ENCODE results near the gene ROBO3. TPM values are rescaled to one million over a fixed set of nuclear protein-coding genes. Genes with fewer than 3 reads are reported as not detected.

Gene ROBO3
- total RNA-seq, 1 experiment from 2014 or later, result 1.3 TPM

GRCh38 chr11:124893781-124894401, 28.7 kb downstream of the ROBO3 start:
- BruUV-seq (replicated peaks), result no TSS peak
- POLR2A ChIA-PET (ENCODE audit: unreplicated experiment), result no interaction called here
- intact Hi-C loops (cut with micrococcal nuclease; ENCODE audit: unreplicated experiment), result no loop called here
- H3F3A ChIP-seq (ENCODE audit: insufficient read depth, low read depth), result peaks cover 9% of the 10 kb centered on the region; the same call in 1 of the 2 replicates
- H3K9me3 ChIP-seq (ENCODE audit: insufficient read depth, low read depth), result no peaks in the 10 kb centered on the region
- H3K36me3 ChIP-seq (ENCODE audit: low read depth), result no peaks in the 10 kb centered on the region
- CTCF ChIA-PET, result no interaction called here
- H4K20me1 ChIP-seq (ENCODE audit: insufficient read depth), result no peaks in the 10 kb centered on the region
- peaks cover 12% of the 10 kb centered on the region for H3K4me1 ChIP-seq (replicated peaks; ENCODE audit: insufficient read depth)
- no peak overlapping the region for H3K4me2 ChIP-seq
- H3K9me2 ChIP-seq (ENCODE audit: insufficient read depth), result no peaks in the 10 kb centered on the region
- no peak overlapping the region for H3K27ac ChIP-seq
- H3K79me2 ChIP-seq (ENCODE audit: low read depth), result no peaks in the 10 kb centered on the region
- TF ChIP-seq CTCF (conservative IDR thresholded peaks at IDR 0.05) (no peak), EZH2 (IDR thresholded peaks at IDR 0.05; ENCODE audit: low read depth) (no peak)
- no peak overlapping the region for H3K4me3 ChIP-seq
- DNase-seq, result no peak
- H2AFZ ChIP-seq, result no peak overlapping the region
- no peaks in the 10 kb centered on the region for H3K27me3 ChIP-seq (ENCODE audit: insufficient read depth, low read depth)

DNA sequence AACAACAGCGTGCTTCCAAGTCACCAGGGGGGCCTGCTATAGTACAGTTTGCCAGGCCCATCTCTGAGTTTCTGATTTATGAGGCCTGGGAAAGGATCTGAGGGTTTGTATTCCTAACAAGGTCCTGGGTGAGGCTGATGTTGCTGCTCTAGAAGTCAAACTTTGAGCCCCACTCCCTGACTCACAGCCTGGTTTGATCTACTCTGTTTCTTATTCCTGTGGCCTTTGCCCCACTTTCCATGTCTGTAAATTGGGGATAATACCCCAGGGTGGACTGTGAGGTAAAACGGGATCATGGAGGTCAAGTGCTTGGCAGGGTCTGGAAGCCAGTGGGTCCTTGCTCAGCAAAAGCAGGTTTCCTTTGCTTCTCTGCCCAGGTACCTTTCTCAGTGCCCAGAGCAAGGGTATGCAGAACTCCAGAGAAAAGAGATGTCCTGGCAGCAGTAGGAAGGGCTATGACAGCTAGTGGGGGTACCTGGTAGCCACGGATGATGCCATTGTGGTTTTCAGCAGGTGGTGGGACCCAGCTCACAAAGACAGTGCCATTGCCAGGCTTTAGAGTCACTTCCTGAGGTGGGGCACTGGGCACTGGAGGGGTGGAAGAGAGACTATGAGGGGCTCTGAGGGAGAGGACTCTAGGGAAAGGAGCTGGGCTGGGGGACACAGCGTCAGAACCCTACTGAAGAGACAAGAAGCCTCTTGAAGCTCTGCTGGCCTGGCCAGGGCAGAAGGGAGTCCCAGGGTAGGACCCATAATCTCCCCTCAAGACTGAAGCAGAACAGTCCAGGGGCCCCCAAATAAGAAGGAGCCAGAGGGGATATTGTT, 29.6 kb downstream of the ROBO3 start:
- Histone ChIP-seq H3K79me2 (ENCODE audit: low read depth) (no peaks in the 10 kb centered on the region), H3F3A (ENCODE audit: insufficient read depth, low read depth) (peaks cover 9% of the 10 kb centered on the region; the same call in 1 of the 2 replicates), H4K20me1 (ENCODE audit: insufficient read depth) (no peaks in the 10 kb centered on the region), H2AFZ (no peak overlapping the region), H3K27ac (no peak overlapping the region), H3K36me3 (ENCODE audit: low read depth) (no peaks in the 10 kb centered on the region), H3K9me2 (ENCODE audit: insufficient read depth) (no peaks in the 10 kb centered on the region), H3K4me3 (no peak overlapping the region), H3K4me2 (no peak overlapping the region), H3K27me3 (ENCODE audit: insufficient read depth, low read depth) (no peaks in the 10 kb centered on the region), H3K9me3 (ENCODE audit: insufficient read depth, low read depth) (no peaks in the 10 kb centered on the region), H3K4me1 (replicated peaks; ENCODE audit: insufficient read depth) (peaks cover 21% of the 10 kb centered on the region)
- DNase-seq, result no peak
- BruUV-seq (replicated peaks), result no TSS peak
- no peak for TF ChIP-seq EZH2 (IDR thresholded peaks at IDR 0.05; ENCODE audit: low read depth)
- no peak for TF ChIP-seq CTCF (conservative IDR thresholded peaks at IDR 0.05)
- ChIA-PET CTCF (no interaction called here), POLR2A (ENCODE audit: unreplicated experiment) (no interaction called here)
- intact Hi-C loops (cut with micrococcal nuclease; ENCODE audit: unreplicated experiment), result no loop called here

DNA sequence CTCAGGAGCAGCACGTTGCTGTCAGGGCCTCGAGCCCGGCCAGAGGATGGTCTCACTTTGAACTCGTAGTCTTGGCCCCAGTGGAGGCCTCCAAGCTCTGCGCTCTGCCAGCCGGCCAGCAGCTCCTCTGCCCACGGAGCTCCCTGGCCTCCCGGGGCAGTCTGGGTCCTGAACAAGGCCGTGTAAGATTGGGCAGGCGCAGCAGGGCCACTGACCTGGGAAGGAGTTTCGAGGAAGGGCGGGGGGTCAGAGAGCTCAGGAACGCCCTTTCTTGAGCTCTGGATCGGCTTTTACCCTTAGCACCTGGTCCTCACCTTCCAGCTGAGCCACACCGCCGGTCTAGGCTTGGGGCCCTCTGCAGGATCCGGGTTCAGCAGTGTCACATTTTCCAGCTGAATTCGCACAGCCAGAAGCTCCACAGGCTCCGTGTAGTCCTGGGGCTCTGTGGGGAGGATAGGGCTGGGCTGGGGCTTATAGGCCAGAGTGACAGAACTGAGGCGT, 30.3 kb downstream of the ROBO3 start:
- Histone ChIP-seq H3F3A (ENCODE audit: insufficient read depth, low read depth) (peaks cover 9% of the 10 kb centered on the region; the same call in 1 of the 2 replicates), H3K27me3 (ENCODE audit: insufficient read depth, low read depth) (no peaks in the 10 kb centered on the region), H4K20me1 (ENCODE audit: insufficient read depth) (no peaks in the 10 kb centered on the region), H3K27ac (no peak overlapping the region), H3K4me2 (no peak overlapping the region), H3K9me2 (ENCODE audit: insufficient read depth) (no peaks in the 10 kb centered on the region), H3K36me3 (ENCODE audit: low read depth) (no peaks in the 10 kb centered on the region), H3K9me3 (ENCODE audit: insufficient read depth, low read depth) (no peaks in the 10 kb centered on the region), H3K79me2 (ENCODE audit: low read depth) (no peaks in the 10 kb centered on the region), H2AFZ (no peak overlapping the region), H3K4me1 (replicated peaks; ENCODE audit: insufficient read depth) (peaks cover 28% of the 10 kb centered on the region), H3K4me3 (no peak overlapping the region)
- TF ChIP-seq CTCF (conservative IDR thresholded peaks at IDR 0.05) (no peak), EZH2 (IDR thresholded peaks at IDR 0.05; ENCODE audit: low read depth) (no peak)
- CTCF ChIA-PET, result no interaction called here
- intact Hi-C loops (cut with micrococcal nuclease; ENCODE audit: unreplicated experiment), result no loop called here
- POLR2A ChIA-PET (ENCODE audit: unreplicated experiment), result no interaction called here
- no peak for DNase-seq
- no TSS peak for BruUV-seq (replicated peaks)

Data from PC-9 (cell line).